Gastrocnemius medialis (tissue), 4 donors: ENCODE results near the gene CHAC2.

Source experiments
- CTCF ChIP-seq, 5 experiments: fragments of 450-650 bp in 3 of 5; fragments of 200-600 bp in 2 of 5; sonication (generic) in 2 of 5; IDR thresholded peaks in 4 of 5; conservative IDR thresholded peaks in 1 of 5; 1 replicate in 4 of 5; 2 replicates in 1 of 5; pipeline ENCODE4 v1.5.1; 2016 to 2019; ENCODE audit warnings: antibody characterized with exemption in 5 of 5, mild to moderate bottlenecking in 3 of 5, moderate library complexity in 3 of 5
- POLR2A ChIP-seq, 2 donors: fragments of 450-650 bp; IDR thresholded peaks; one replicate each; pipeline ENCODE4 v1.6.1; 2017; ENCODE audit warnings: antibody characterized with exemption in 2 of 2, mild to moderate bottlenecking in 2 of 2, moderate library complexity in 2 of 2

DNA sequence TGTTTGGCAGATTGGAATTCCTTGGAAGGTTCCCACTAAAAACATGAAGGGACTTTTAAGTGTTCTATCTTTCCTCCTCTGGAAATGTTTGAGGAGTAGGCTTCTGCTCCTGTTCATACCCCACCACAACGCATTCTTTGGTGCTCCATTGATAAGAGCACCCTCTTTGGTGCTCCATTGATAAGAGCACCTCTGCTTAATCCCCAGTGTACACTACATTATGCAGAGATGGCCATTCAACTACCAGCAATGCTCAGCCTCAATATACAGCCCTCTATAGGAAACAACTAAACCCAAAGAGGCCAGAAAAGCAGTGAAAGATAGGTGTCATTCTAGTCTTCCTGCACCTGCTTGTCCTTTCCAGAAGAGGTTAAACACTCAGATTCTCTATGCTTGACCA is 1.8 kb upstream of the CHAC2 start:
- TF ChIP-seq CTCF (IDR thresholded peaks at IDR 0.05 in 4 of 5, conservative IDR thresholded peaks at IDR 0.05 in 1 of 5) = no peak
- TF ChIP-seq POLR2A (IDR thresholded peaks at IDR 0.05) = no peak
